Sigmoid colon (tissue), 4 donors: ENCODE results near the gene NOL12.

Experiments
- CTCF ChIP-seq, 4 experiments: fragments of 450-650 bp in 3 of 4; fragments of 200-600 bp in 1 of 4; IDR thresholded peaks; one replicate each; pipeline ENCODE4 v1.5.1; 2016 to 2019; ENCODE audit warnings: antibody characterized with exemption in 4 of 4, mild to moderate bottlenecking in 3 of 4, moderate library complexity in 2 of 4
- POLR2A ChIP-seq, 2 donors: fragments of 450-650 bp; IDR thresholded peaks; one replicate each; pipeline ENCODE4 v1.6.1; 2016; ENCODE audit warnings: antibody characterized with exemption in 2 of 2, mild to moderate bottlenecking in 2 of 2, moderate library complexity in 2 of 2
- POLR2AphosphoS5 ChIP-seq, 4 donors: sonication (generic); formaldehyde crosslinking; IDR thresholded peaks; one replicate each; pipeline ENCODE4 v1.6.1; 2017; ENCODE audit warnings: antibody characterized with exemption in 4 of 4

GRCh38 chr22:37679670-37680069 is 6.5 kb upstream of the NOL12 start:
- TF ChIP-seq POLR2A (IDR thresholded peaks at IDR 0.05) (no peak), POLR2AphosphoS5 (IDR thresholded peaks at IDR 0.05) (no peak), CTCF (IDR thresholded peaks at IDR 0.05) (no peak)
